Muscle of back (tissue), 11 donors: ENCODE results near the gene DPF3. TPM values are rescaled to one million over a fixed set of nuclear protein-coding genes. Genes with fewer than 3 reads are reported as not detected.

ENCODE experiments used
- DNase-seq, 3 donors: peaks; one replicate each; pipeline versions ENCODE4 v3.0.0 to v3.0.0-alpha.2; 2013
- polyA plus RNA-seq, 10 donors: library from polyadenylated mRNA; unstranded; fragments of 120-200 nt; gene quantifications; one replicate each; pipeline ENCODE4 v1.2.1, GENCODE V29; 2013; ENCODE audit not compliant: insufficient read length in 10 of 10

The DPF3 gene
- polyA plus RNA-seq, 10 donors = 1.2 to 8.8 (median 3.2) TPM

DNA sequence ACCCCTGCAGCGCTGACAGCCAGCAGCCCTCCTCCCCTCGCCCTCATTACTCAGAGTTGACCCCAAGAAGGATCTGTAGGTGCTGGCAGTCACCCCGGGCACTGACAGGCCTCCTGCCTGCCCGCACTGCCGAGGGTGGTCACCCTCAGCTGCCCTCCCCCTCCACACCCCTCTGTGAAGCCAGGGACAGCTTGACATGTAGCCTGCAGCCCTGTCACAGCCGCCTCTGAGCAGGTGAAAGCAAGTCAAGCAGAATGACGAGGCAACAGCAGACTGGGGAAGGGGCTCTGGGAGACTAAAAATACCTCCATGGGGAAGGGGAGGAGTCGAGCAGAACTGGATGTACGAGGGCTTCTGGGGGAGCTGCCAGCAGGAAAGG, 178.1 kb downstream of the DPF3 start:
- no peak for DNase-seq

DNA sequence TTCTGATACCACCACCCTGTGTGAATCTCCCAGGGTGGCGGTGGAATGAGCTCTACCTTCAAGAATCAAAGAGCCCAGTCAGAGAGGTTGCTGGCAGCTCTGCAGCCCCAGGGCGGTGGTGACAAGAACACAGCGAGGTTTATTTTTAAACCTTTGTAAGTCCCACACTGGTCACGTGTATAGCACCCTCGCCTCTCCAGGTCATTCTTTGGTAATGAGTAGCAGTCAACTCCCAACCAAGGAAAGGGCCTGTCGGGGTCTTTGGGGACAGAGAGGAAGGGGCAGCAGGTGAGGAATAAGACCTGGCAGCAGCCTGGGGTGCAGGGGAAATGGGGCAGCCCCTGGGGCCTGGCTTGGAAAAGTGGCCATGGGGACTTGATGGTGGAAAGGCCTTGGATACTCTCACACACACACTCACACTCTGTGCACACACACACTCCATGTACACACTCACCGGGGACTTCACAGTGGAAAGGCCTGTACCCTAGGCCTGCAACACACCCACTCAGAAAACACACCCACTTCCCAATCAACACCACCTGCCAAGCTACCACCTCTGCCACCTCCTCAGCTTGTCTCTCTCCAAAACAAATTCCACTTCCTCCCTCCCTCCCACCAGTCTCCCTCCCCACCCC, 178.6 kb downstream of the DPF3 start:
- DNase-seq = peak in 1 of 3 donors; percentile 16

DNA sequence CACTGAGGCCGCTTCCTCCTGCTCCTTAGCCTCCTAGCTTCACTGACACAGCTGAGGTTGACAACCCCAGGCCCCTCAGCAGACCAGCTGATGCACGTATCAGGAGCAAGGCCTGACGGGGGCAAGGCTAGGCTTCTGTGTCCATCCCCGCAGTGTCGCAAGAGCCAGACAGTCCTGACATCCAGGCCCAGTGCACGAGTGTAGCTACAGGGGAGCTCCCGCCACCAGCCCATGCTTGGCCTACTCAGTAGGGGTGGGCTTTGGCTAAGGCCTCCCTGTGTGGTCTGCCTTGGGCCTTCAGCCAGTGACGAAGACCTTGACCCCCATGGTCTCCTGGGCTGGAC, 179.1 kb downstream of the DPF3 start:
- no peak for DNase-seq

DNA sequence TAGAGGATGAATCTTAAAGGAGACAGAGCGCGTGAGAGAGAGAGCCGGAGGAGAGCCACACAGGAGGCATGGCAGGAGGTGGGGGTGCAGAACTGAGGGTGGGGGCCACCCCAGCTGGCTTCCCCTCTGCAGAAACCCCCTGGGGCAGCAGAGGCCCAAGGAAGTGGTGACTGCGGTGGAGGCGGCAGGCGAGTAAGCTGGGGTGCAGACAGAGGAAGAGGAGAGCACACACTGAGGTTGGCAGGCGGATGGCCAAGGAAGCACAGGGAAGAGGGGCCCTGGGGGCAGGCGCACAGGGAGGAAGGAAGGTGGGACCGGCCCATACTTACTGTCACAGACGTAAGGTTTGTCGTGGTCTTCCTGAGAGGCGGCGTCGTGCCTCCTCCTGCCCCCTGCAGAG, 179.8 kb downstream of the DPF3 start:
- DNase-seq = no peak

GRCh38 chr14:72711936-72712335, 182.0 kb downstream of the DPF3 start:
- DNase-seq = no peak

GRCh38 chr14:72709916-72710611, 183.8 kb downstream of the DPF3 start:
- DNase-seq = peak; percentile 67 to 89 (median 83)

DNA sequence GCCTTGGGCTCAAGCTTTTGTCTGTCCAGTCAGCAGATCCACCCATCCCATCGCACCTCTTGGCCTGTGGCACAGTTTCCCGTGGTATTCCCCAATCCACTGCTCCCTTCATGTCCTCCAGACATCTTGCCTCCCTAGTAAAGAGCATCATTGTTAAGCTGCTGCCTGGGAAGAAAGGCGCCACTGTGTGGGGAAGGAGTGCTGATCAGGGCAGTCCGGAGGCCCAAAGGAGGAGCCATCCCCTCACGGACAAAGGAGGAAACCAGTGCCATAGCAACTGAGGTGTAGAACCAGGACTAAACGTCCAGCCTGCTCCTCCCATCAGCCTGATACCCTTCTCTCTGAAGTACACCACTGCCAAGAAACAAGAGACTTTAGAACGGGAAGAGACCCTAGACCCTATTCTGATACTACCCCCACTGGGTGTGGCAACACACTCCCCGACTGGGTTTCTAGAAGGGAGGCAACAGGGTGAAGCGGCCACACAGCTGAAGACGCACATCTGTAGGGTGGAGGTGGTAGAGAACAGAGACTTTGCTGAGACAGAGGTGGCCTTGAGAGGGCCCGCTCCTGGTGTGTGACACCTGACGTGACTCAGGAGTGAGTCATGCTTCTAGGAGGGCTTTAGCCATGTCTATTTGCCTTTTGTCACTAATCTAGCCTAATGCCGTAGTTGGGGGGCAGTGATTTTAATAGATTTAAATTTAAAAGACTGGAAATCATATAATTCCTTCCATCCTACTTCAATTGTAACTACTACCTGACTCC, 185.0 kb downstream of the DPF3 start:
- no peak for DNase-seq

GRCh38 chr14:72708222-72708621, 185.7 kb downstream of the DPF3 start:
- no peak for DNase-seq

GRCh38 chr14:72706485-72706884, 187.4 kb downstream of the DPF3 start:
- DNase-seq = no peak

GRCh38 chr14:72704502-72704901, 189.4 kb downstream of the DPF3 start:
- no peak for DNase-seq

DNA sequence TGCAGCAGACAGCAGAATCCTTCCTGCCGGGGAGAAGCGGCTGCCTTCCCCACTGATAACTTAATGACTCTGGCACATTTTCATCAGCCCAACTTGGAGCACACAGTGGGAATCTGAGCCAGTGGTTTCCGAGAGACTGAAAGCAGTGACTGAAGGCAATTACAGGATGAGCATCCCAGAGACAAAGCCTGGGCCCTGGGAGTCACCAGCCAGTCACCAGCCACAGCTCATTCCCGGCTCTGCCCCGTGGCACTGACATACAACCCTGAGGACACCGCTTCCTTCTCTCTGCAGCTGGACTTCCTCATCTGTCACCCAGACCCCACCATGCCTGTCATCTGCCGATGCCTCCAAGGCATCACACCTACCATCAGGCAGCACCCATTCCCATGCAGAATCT, 192.3 kb downstream of the DPF3 start:
- DNase-seq = peak in 1 of 3 donors; percentile 51

DNA sequence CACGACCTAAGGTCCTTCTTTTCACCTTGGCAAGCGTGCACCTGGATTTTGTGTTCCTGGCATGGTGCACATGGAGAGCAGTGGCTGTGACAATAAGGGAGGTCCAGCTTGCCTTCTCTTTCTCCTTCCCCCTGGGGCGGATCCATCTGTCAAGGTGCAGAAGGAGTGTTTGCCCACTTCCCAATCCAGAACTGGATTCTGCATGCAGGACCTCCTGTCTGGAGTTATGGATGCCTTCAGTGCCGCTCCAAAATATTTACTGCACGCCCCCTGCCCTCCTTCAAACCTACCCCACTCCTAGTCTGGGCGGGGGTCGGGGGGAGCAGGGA, 192.7 kb downstream of the DPF3 start:
- no peak for DNase-seq

- DNase-seq = no peak
These were observed 193.3 kb downstream of the DPF3 start for GRCh38 chr14:72700338-72701236.

DNA sequence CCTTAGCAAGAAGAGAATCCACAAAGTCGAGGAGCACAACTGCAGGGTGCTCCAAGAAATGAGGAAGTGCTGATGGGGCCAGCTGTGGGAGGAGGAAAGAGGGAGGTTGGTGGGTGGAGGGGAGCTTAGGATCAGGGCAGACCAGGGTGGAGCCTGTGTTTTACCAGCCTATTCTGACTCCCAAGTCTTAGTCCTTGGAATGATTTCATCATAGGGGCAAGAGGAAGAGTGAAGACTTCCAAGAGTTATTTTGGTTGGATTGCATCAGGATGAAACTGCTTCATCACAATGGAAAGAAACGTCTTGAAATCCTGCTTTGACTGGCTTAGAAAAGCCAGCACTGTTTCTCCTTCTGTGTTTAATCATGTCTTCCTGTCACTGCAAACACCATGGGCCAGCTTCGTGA, 194.0 kb downstream of the DPF3 start:
- DNase-seq = peak in 2 of 3 donors; percentile 57 to 74

- no peak for DNase-seq
These were observed 194.5 kb downstream of the DPF3 start for GRCh38 chr14:72699443-72699842.

DNA sequence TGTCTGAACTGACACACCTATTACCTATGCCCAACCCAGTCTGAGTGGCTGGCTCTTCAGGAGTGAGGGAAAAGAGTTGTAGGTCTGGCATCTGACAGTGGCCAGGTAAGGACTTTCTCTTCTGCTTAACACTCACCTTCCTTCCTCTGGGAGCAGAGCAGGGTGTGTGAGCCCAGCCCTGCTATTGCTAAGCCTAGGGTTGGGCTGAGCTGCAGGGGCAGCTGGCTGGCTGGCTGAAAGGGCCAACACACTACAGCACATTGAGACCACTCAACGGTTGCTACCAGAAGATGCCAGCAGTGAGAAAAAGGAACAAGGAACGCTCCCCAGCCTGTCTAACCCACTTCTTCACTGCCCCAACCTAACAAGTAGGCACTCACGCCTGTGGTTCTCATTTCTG, 201.2 kb downstream of the DPF3 start:
- peak in 2 of 3 donors; percentile 27 to 48 for DNase-seq

- no peak for DNase-seq
These were observed 203.6 kb downstream of the DPF3 start for GRCh38 chr14:72690324-72690723.

- DNase-seq = no peak
These were observed 204.8 kb downstream of the DPF3 start for GRCh38 chr14:72688990-72689671.

DNA sequence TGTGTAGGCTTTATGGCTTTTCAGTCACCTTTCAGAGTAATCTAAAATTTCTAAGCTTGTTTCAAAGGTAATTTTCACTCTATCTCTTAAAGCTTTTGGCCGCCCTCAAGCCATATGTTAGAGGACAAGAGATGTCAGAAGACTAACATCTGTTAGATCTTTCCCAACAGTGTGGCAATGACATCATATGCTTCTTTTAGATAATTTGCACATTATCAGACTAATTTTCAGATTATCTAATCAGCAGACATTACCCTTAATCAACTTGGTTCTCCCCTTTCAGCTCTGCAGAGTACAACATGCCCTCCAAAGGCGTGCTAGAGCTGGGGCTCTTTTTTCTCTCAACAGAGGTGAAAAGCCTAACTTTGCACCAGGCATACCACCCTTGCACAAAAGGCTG, 207.1 kb downstream of the DPF3 start:
- no peak for DNase-seq

GRCh38 chr14:72686101-72686500, 207.8 kb downstream of the DPF3 start:
- DNase-seq = no peak

- no peak for DNase-seq
These were observed 208.4 kb downstream of the DPF3 start for GRCh38 chr14:72685456-72685855.

GRCh38 chr14:72683787-72684186, 210.1 kb downstream of the DPF3 start:
- no peak for DNase-seq
